ENCODE data around the gene SRP72. TPM values are rescaled to one million over a fixed set of nuclear protein-coding genes. Genes with fewer than 3 reads are reported as not detected.

Gene SRP72
- total RNA-seq, 1 experiment from 2014 or later = 138 TPM

DNA sequence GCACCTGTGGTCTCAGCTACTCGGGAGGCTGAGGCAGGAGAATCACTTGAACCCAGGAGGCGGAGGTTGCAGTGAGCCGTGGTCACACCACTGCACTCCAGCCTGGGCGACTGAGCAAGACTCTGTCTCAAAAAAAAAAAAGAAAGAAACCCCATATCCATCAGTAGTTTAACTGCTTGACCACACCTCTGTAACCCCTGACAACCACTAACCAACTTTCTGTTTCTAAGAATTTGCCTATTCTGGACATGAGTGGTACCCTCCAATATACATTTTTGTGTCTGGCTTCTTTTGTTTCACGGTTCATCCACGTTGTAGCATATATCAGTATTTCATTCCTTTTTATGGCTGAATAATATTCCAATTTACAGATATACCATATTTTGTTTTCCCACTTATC is 41.1 kb upstream of the SRP72 start (continued):
- TF ChIP-seq ZBTB21 (CRISPR knock-in tag; IDR thresholded peaks at IDR 0.05; ENCODE audit: borderline replicate concordance) (no peak), CREM (CRISPR knock-in tag; IDR thresholded peaks at IDR 0.05) (no peak), JAZF1 (CRISPR knock-in tag; IDR thresholded peaks at IDR 0.05) (no peak), ZNF317 (CRISPR knock-in tag; IDR thresholded peaks at IDR 0.05; ENCODE audit: borderline replicate concordance, low read depth) (no peak)
- TF ChIP-seq, protein P1, sequence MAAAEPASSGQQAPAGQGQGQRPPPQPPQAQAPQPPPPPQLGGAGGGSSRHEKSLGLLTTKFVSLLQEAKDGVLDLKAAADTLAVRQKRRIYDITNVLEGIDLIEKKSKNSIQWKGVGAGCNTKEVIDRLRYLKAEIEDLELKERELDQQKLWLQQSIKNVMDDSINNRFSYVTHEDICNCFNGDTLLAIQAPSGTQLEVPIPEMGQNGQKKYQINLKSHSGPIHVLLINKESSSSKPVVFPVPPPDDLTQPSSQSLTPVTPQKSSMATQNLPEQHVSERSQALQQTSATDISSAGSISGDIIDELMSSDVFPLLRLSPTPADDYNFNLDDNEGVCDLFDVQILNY (CRISPR knock-in tag; IDR thresholded peaks at IDR 0.05) = no peak

DNA sequence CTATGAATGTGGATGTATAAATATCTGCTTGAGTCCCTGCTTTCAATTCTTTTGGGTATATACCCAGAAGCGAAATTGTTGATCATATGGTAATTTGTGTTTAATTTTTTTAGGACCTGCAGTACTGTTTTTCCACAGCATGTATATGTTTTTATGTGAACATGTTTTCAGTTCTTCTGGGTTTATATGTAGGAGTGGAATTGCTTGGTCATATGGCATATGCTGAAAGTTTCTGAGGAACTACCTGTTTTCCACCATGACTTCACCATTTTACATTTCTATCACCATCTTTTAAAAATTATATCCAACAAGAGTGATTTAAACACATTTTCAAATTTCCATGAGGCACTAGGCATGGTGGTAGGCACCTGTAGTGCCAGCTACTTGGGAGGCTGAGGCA is 40.2 kb upstream of the SRP72 start:
- Mint-ChIP-seq H3K9me3 (peaks cover 10% of the 10 kb centered on the region), H3K27me3 (ENCODE audit: low read depth) (no peaks in the 10 kb centered on the region), H3K4me1 (peaks cover 55% of the 10 kb centered on the region), H3K4me3 (no peak overlapping the region), H3K27ac (no peak overlapping the region), H3K36me3 (peaks cover 22% of the 10 kb centered on the region)
- ATAC-seq = no peak
- ChIA-PET POLR2A (no interaction called here), CTCF (no interaction called here)
- TF ChIP-seq ZNF416 (CRISPR knock-in tag; IDR thresholded peaks at IDR 0.05) (no peak), TP53 (CRISPR knock-in tag; IDR thresholded peaks at IDR 0.05) (no peak), JAZF1 (CRISPR knock-in tag; IDR thresholded peaks at IDR 0.05) (no peak), CBFB (CRISPR knock-in tag; IDR thresholded peaks at IDR 0.05; ENCODE audit: low read depth) (no peak), GRHL2 (CRISPR knock-in tag; IDR thresholded peaks at IDR 0.05; ENCODE audit: insufficient replicate concordance, severe bottlenecking) (no peak), ZBTB21 (CRISPR knock-in tag; IDR thresholded peaks at IDR 0.05; ENCODE audit: borderline replicate concordance) (no peak), SMAD3 (CRISPR knock-in tag; IDR thresholded peaks at IDR 0.05; ENCODE audit: borderline replicate concordance) (no peak), ZNF121 (CRISPR knock-in tag; IDR thresholded peaks at IDR 0.05) (no peak)
- TF ChIP-seq, protein P2, sequence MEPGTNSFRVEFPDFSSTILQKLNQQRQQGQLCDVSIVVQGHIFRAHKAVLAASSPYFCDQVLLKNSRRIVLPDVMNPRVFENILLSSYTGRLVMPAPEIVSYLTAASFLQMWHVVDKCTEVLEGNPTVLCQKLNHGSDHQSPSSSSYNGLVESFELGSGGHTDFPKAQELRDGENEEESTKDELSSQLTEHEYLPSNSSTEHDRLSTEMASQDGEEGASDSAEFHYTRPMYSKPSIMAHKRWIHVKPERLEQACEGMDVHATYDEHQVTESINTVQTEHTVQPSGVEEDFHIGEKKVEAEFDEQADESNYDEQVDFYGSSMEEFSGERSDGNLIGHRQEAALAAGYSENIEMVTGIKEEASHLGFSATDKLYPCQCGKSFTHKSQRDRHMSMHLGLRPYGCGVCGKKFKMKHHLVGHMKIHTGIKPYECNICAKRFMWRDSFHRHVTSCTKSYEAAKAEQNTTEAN (CRISPR knock-in tag; IDR thresholded peaks at IDR 0.05) = no peak
- TF ChIP-seq, protein P3, sequence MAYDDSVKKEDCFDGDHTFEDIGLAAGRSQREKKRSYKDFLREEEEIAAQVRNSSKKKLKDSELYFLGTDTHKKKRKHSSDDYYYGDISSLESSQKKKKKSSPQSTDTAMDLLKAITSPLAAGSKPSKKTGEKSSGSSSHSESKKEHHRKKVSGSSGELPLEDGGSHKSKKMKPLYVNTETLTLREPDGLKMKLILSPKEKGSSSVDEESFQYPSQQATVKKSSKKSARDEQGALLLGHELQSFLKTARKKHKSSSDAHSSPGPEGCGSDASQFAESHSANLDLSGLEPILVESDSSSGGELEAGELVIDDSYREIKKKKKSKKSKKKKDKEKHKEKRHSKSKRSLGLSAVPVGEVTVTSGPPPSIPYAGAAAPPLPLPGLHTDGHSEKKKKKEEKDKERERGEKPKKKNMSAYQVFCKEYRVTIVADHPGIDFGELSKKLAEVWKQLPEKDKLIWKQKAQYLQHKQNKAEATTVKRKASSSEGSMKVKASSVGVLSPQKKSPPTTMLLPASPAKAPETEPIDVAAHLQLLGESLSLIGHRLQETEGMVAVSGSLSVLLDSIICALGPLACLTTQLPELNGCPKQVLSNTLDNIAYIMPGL (CRISPR knock-in tag; IDR thresholded peaks at IDR 0.05) = no peak
- TF ChIP-seq, protein P4, sequence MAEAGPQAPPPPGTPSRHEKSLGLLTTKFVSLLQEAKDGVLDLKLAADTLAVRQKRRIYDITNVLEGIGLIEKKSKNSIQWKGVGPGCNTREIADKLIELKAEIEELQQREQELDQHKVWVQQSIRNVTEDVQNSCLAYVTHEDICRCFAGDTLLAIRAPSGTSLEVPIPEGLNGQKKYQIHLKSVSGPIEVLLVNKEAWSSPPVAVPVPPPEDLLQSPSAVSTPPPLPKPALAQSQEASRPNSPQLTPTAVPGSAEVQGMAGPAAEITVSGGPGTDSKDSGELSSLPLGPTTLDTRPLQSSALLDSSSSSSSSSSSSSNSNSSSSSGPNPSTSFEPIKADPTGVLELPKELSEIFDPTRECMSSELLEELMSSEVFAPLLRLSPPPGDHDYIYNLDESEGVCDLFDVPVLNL (CRISPR knock-in tag; IDR thresholded peaks at IDR 0.05; ENCODE audit: borderline replicate concordance, low read depth) = no peak
- DNase-seq (ENCODE audit: low spot score) = no peak

DNA sequence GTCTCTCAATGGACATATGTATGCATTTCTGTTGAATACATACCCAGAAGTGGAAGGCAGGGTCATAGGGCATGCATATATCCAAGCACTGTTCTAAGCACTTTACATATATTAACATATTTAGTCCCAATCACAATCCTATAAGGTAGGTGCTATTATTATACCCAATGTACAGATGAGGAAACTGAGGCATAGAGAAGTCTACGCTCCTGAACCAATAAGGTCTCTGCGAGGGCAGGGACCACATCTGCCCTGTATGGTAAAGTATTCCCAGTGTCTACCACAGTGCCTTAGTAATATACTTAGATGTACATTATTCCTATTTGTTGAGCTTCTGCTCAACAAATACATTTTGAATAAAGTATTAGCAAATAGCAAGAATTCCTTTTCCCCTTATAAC is 37.2 kb upstream of the SRP72 start:
- Mint-ChIP-seq H3K9me3 (peaks cover 10% of the 10 kb centered on the region), H3K36me3 (peaks cover 22% of the 10 kb centered on the region), H3K4me1 (peaks cover 49% of the 10 kb centered on the region), H3K4me3 (no peak overlapping the region), H3K27ac (no peak overlapping the region), H3K27me3 (ENCODE audit: low read depth) (no peaks in the 10 kb centered on the region)
- DNase-seq (ENCODE audit: low spot score) = no peak
- CTCF ChIA-PET = no interaction called here
- no peak for ATAC-seq
- POLR2A ChIA-PET = no interaction called here
- TF ChIP-seq FOXP1 (CRISPR knock-in tag; IDR thresholded peaks at IDR 0.05; ENCODE audit: borderline replicate concordance) = no peak
- TF ChIP-seq TP53 (CRISPR knock-in tag; IDR thresholded peaks at IDR 0.05) = no peak
- TF ChIP-seq, protein P5, sequence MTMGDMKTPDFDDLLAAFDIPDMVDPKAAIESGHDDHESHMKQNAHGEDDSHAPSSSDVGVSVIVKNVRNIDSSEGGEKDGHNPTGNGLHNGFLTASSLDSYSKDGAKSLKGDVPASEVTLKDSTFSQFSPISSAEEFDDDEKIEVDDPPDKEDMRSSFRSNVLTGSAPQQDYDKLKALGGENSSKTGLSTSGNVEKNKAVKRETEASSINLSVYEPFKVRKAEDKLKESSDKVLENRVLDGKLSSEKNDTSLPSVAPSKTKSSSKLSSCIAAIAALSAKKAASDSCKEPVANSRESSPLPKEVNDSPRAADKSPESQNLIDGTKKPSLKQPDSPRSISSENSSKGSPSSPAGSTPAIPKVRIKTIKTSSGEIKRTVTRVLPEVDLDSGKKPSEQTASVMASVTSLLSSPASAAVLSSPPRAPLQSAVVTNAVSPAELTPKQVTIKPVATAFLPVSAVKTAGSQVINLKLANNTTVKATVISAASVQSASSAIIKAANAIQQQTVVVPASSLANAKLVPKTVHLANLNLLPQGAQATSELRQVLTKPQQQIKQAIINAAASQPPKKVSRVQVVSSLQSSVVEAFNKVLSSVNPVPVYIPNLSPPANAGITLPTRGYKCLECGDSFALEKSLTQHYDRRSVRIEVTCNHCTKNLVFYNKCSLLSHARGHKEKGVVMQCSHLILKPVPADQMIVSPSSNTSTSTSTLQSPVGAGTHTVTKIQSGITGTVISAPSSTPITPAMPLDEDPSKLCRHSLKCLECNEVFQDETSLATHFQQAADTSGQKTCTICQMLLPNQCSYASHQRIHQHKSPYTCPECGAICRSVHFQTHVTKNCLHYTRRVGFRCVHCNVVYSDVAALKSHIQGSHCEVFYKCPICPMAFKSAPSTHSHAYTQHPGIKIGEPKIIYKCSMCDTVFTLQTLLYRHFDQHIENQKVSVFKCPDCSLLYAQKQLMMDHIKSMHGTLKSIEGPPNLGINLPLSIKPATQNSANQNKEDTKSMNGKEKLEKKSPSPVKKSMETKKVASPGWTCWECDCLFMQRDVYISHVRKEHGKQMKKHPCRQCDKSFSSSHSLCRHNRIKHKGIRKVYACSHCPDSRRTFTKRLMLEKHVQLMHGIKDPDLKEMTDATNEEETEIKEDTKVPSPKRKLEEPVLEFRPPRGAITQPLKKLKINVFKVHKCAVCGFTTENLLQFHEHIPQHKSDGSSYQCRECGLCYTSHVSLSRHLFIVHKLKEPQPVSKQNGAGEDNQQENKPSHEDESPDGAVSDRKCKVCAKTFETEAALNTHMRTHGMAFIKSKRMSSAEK (CRISPR knock-in tag; IDR thresholded peaks at IDR 0.05; ENCODE audit: borderline replicate concordance) = no peak
- TF ChIP-seq RELA (CRISPR knock-in tag; IDR thresholded peaks at IDR 0.05; ENCODE audit: borderline replicate concordance) = no peak
- TF ChIP-seq, protein P6, sequence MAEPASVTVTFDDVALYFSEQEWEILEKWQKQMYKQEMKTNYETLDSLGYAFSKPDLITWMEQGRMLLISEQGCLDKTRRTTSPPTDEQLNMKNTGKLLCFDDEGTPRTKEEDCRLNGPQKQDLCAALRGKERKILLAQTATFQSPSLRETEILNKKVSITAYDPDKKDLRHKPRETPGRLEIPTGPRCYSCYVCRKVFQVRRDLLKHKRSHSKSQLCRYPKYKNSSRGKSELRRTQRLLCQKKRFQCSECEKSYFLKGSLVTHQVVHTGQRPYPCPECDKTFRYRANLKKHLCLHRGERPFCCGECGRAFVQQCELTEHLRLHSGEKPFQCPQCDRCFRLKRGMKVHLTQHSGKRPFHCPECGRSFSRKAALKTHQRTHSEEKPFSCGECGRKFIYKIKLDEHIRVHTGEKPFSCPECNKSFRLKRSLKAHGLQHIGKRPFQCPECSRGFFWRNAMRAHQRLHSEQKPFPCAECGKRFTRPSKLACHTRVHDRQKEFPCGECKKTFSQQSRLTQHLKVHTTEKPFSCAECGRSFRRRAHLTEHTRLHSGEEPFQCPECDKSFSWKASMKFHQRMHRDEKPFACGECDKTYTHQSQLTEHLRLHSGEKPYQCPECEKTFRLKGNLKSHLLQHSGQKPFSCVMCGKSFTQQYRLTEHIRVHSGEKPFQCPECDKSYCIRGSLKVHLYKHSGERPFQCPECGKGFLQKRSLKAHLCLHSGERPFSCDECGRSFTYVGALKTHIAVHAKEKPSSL (CRISPR knock-in tag; conservative IDR thresholded peaks at IDR 0.05) = no peak
- TF ChIP-seq, protein P2 (CRISPR knock-in tag; IDR thresholded peaks at IDR 0.05) = no peak

Measured in WTC11 (cell line).